GM21526 (cell line): ENCODE measurements around the gene NRAP.
"Not testable (repeated sequence)": the region's sequence is repeated elsewhere in the genome, so short reads cannot be mapped to it uniquely, and the experiment has no call there.

ENCODE experiments used
- ATAC-seq: cut with Tn5 transposase; IDR thresholded peaks from one replicate; pipeline ENCODE4 v1.9.1; 2021; ENCODE audit warnings: moderate library complexity; ENCODE audit not compliant: unreplicated experiment, low FRiP score

NRAP gene

GRCh38 chr10:113686028-113686427 lies 22.2 kb upstream of the NRAP start:
- no peak for ATAC-seq

GRCh38 chr10:113683300-113683699 lies 19.5 kb upstream of the NRAP start:
- no peak for ATAC-seq

- peak; percentile 62 for ATAC-seq
Measured at GRCh38 chr10:113681533-113682470, 18.0 kb upstream of the NRAP start.

GRCh38 chr10:113680190-113681111 lies 16.6 kb upstream of the NRAP start:
- ATAC-seq: peak; percentile 17

- ATAC-seq: peak; percentile 66
Measured at GRCh38 chr10:113679463-113680189, 15.8 kb upstream of the NRAP start, which contains the start of gene CASP7. CASP7 (plus strand) TSS chr10:113679912; CDS start chr10:113697494, 17,582 bp downstream.

- ATAC-seq: peak; percentile 76
Measured at GRCh38 chr10:113666682-113667252, 2.9 kb upstream of the NRAP start.

GRCh38 chr10:113665806-113666354 lies 2.0 kb upstream of the NRAP start:
- ATAC-seq: no peak

- no peak for ATAC-seq
Measured at GRCh38 chr10:113665352-113665751, 1.5 kb upstream of the NRAP start.

GRCh38 chr10:113663142-113663541 lies 699 bp downstream of the NRAP start:
- ATAC-seq: no peak

GRCh38 chr10:113661332-113661731 lies 2.5 kb downstream of the NRAP start:
- ATAC-seq: no peak

- no peak for ATAC-seq
Measured at GRCh38 chr10:113657544-113657943, 6.3 kb downstream of the NRAP start.

- ATAC-seq: no peak
Measured at GRCh38 chr10:113656896-113657295, 6.9 kb downstream of the NRAP start.

GRCh38 chr10:113652456-113652855 lies 11.4 kb downstream of the NRAP start:
- not testable (repeated sequence) for ATAC-seq

GRCh38 chr10:113651898-113652297 lies 11.9 kb downstream of the NRAP start:
- no peak for ATAC-seq

- no peak for ATAC-seq
Measured at GRCh38 chr10:113651021-113651420, 12.8 kb downstream of the NRAP start.

- ATAC-seq: no peak
Measured at GRCh38 chr10:113650172-113650571, 13.7 kb downstream of the NRAP start.

- ATAC-seq: no peak
Measured at GRCh38 chr10:113648478-113648877, 15.4 kb downstream of the NRAP start.

GRCh38 chr10:113647812-113648211 lies 16.0 kb downstream of the NRAP start:
- ATAC-seq: no peak

GRCh38 chr10:113646336-113647201 lies 17.3 kb downstream of the NRAP start:
- ATAC-seq: no peak
